GM12878 (cell line): ENCODE results near the gene ARMC3.

ENCODE experiments used
- CTCF ChIP-seq, 3 experiments: IDR thresholded peaks in 2 of 3; conservative IDR thresholded peaks in 1 of 3; 2 replicates each; pipeline ENCODE4 v1.5.1; 2011; ENCODE audit warnings: low read depth in 3 of 3, low read length in 3 of 3, mild to moderate bottlenecking in 3 of 3, control low read depth in 2 of 3, moderate library complexity in 2 of 3, inconsistent platforms in 1 of 3, mixed read lengths in 1 of 3; ENCODE audit not compliant: control insufficient read depth in 2 of 3, insufficient read depth in 1 of 3; ENCODE audit errors: extremely low read depth in 1 of 3
- EP300 ChIP-seq, 2 experiments: fragments of 150-350 bp in 1 of 2; IDR thresholded peaks; 2 replicates each; pipeline ENCODE4 v1.6.1; 2011 to 2012; ENCODE audit warnings: low read depth in 2 of 2, low read length in 2 of 2, borderline replicate concordance in 1 of 2, improper control_type of control experiment in 1 of 2, inconsistent platforms in 1 of 2; ENCODE audit not compliant: control insufficient read depth in 1 of 2
- MYC ChIP-seq: IDR thresholded peaks from 2 replicates; pipeline ENCODE4 v1.6.1; 2011; ENCODE audit warnings: mild to moderate bottlenecking, low read length, moderate library complexity, inconsistent platforms; ENCODE audit not compliant: insufficient read depth, insufficient replicate concordance, insufficient read length, severe bottlenecking
- POLR2A ChIP-seq: IDR thresholded peaks from 2 replicates; pipeline ENCODE4 v1.6.1; 2011; ENCODE audit warnings: low read depth, mild to moderate bottlenecking, low read length
- RELA ChIP-seq: fragments of 450-650 bp; IDR thresholded peaks from 2 replicates; pipeline ENCODE4 v1.8.0; 2014; ENCODE audit warnings: borderline replicate concordance; ENCODE audit not compliant: partially characterized antibody
- WRNIP1 ChIP-seq: IDR thresholded peaks from 2 replicates; pipeline ENCODE4 v1.6.1; 2011; ENCODE audit warnings: low read depth, low read length, improper control_type of control experiment, borderline replicate concordance

- TF ChIP-seq POLR2A: no peak
- TF ChIP-seq EP300 (IDR thresholded peaks at IDR 0.05; ENCODE audit: borderline replicate concordance in 1 of 2, control insufficient read depth in 1 of 2, low read depth in 2 of 2, low read length in 2 of 2): no peak
- no peak for TF ChIP-seq CTCF (IDR thresholded peaks at IDR 0.05 in 2 of 3, conservative IDR thresholded peaks at IDR 0.05 in 1 of 3; ENCODE audit: control insufficient read depth in 2 of 3, extremely low read depth in 1 of 3, insufficient read depth in 1 of 3, low read depth in 3 of 3, low read length in 3 of 3)
- TF ChIP-seq RELA: no peak
- no peak for TF ChIP-seq WRNIP1
- TF ChIP-seq MYC: no peak
These were observed 15.0 kb upstream of the ARMC3 start for GRCh38 chr10:22912763-22913384.
